ENCODE data around the gene ZNF536.

DNA sequence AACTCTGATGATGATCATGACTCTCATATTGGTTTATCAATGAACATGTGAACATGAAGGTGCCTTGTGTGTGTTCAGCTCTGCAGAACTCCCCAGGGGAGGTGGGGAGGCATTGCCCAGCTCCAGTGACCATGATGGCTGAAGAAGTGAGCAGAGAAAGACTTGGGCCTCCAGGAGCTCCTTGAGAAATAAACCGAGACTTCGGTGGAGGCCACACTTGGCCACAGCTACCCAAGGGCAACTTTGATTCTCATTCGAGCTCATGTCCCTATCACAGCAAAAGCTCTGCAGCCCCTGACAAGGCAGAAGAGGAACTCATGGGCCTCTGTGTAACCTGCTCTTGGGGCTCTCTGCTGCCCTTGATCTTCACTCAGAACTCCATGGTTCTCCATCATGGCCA is 44.1 kb upstream of the ZNF536 start:
- TF ChIP-seq, protein P1, sequence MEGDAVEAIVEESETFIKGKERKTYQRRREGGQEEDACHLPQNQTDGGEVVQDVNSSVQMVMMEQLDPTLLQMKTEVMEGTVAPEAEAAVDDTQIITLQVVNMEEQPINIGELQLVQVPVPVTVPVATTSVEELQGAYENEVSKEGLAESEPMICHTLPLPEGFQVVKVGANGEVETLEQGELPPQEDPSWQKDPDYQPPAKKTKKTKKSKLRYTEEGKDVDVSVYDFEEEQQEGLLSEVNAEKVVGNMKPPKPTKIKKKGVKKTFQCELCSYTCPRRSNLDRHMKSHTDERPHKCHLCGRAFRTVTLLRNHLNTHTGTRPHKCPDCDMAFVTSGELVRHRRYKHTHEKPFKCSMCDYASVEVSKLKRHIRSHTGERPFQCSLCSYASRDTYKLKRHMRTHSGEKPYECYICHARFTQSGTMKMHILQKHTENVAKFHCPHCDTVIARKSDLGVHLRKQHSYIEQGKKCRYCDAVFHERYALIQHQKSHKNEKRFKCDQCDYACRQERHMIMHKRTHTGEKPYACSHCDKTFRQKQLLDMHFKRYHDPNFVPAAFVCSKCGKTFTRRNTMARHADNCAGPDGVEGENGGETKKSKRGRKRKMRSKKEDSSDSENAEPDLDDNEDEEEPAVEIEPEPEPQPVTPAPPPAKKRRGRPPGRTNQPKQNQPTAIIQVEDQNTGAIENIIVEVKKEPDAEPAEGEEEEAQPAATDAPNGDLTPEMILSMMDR (IDR thresholded peaks at IDR 0.05): no peak
- TF ChIP-seq, protein P2, sequence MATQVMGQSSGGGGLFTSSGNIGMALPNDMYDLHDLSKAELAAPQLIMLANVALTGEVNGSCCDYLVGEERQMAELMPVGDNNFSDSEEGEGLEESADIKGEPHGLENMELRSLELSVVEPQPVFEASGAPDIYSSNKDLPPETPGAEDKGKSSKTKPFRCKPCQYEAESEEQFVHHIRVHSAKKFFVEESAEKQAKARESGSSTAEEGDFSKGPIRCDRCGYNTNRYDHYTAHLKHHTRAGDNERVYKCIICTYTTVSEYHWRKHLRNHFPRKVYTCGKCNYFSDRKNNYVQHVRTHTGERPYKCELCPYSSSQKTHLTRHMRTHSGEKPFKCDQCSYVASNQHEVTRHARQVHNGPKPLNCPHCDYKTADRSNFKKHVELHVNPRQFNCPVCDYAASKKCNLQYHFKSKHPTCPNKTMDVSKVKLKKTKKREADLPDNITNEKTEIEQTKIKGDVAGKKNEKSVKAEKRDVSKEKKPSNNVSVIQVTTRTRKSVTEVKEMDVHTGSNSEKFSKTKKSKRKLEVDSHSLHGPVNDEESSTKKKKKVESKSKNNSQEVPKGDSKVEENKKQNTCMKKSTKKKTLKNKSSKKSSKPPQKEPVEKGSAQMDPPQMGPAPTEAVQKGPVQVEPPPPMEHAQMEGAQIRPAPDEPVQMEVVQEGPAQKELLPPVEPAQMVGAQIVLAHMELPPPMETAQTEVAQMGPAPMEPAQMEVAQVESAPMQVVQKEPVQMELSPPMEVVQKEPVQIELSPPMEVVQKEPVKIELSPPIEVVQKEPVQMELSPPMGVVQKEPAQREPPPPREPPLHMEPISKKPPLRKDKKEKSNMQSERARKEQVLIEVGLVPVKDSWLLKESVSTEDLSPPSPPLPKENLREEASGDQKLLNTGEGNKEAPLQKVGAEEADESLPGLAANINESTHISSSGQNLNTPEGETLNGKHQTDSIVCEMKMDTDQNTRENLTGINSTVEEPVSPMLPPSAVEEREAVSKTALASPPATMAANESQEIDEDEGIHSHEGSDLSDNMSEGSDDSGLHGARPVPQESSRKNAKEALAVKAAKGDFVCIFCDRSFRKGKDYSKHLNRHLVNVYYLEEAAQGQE (IDR thresholded peaks at IDR 0.05; ENCODE audit: insufficient read depth in 1 of 2, low read depth in 2 of 2, low read length in 1 of 2): no peak
- TF ChIP-seq POLR2AphosphoS5 (IDR thresholded peaks at IDR 0.05; ENCODE audit: low read depth, low read length): no peak
- TF ChIP-seq SIN3A (IDR thresholded peaks at IDR 0.05; ENCODE audit: borderline replicate concordance, insufficient read depth, low read depth, low read length): no peak
